OCI-M1 (cell line): ENCODE results near the gene IGF1R.

Source experiments
- DNase-seq: peaks from one replicate; lab custom pipeline; 2025; lab: John Stamatoyannopoulos, UW

The IGF1R gene

DNA sequence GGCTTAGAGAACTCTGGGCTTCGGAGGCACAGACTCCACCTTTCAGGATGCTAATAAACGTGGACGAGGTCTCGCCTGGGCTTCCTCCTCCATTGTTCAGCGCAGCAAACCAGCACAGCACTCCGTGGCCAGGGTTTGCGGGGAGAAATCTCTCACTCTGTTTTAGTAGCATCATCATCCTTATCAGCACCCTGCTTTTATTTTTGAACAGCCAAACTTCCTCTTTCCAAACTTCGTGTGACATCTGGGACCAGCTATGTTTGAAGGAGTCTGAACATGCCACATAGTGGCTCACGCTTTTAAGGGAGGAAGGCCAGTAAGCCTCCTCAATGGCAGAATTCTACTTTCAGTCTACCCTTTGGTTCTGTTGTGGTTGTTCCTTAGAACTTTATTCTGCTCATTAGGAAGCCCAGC lies 210.3 kb downstream of the IGF1R start:
- peak; percentile 81 for DNase-seq

DNA sequence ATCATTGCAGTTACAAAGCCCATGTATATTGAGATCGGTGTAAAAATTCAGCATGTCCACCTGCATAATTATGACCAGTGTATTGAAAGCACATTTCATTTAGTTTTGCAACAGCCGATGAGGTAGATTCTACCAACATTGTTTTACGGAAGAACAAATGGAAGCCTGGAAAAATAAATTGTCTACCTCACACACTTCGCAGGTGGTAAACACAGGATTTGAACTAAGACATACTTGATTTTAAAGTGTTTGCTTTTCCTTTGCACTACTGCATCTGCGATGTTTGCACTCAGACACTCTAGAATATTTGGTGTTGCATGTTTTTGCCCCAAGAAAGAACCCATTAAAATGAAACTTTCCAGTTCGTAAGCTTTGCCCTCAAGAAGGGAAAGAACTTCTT lies 210.8 kb downstream of the IGF1R start:
- DNase-seq, result no peak

DNA sequence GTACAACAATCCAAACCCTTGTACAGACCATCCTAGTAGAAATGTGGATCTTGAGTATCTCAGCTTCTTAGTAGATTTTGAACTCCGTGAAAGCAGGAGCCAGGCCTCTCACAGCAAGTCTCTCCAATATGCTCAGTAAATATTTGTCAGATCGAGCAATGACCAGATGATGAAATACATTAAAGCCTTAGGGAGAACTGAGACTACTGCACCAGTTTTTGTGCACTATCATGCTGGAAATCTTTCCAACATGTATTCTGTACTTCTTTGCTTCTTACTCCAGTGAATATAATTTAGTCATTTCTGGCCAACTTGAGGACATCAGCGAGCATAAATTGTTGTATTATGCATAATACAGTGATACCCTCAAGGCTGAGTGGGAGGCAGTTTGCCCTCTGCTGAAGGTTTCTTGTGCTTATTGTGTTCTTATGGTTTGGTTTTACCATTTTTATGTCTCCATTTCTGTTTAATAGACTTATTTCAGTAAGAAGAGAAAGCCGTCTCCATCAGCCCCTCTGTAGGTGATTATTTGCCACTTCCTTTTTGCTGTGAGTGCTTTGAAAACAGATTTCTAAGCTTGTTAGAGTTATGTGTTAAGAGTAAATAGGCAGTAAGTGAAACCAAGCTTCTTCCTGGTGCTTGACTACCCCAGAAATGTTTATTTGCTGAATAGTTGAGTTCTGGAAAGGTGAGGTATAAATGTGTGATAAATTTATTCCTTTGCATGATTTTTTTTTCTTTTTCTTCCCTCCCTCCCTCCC lies 212.1 kb downstream of the IGF1R start:
- DNase-seq, result no peak

DNA sequence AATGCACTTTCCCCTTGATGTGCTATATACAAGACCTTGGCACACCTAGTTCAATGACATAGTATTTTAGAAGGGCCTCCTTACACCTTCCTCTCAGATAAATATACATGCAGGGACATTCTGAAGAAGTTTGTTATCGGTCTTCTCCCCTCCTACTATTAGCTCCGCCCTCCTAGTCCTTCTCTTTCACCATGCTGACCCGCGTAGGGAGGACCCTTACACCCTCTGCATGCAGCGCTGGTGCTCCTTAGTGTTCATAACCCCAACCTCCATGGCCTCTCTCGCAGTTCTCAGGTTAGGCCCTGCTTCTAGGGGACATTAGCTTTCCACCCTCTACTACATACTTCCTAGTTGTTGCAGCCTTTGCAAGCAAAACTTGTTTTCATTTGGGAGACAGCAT lies 212.8 kb downstream of the IGF1R start:
- no peak for DNase-seq

DNA sequence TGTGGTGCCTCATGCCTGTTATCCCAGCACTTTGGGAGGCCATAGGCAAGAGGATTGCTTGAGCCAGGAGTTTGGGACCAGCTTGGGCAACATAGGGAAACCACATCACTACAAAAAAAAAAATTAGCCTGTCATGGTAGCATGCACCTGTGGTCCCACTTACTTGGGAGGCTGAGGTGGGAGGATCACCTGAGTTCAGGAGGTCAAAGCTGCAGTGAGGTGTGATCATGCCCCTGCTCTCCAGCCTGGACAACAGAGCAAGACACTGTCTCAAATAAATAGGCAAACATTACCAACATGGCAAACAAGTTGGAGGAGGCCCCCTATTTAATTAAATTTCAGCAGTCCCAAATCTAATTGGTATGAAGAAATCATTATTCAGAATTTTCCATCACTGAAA lies 215.6 kb downstream of the IGF1R start:
- no peak for DNase-seq

DNA sequence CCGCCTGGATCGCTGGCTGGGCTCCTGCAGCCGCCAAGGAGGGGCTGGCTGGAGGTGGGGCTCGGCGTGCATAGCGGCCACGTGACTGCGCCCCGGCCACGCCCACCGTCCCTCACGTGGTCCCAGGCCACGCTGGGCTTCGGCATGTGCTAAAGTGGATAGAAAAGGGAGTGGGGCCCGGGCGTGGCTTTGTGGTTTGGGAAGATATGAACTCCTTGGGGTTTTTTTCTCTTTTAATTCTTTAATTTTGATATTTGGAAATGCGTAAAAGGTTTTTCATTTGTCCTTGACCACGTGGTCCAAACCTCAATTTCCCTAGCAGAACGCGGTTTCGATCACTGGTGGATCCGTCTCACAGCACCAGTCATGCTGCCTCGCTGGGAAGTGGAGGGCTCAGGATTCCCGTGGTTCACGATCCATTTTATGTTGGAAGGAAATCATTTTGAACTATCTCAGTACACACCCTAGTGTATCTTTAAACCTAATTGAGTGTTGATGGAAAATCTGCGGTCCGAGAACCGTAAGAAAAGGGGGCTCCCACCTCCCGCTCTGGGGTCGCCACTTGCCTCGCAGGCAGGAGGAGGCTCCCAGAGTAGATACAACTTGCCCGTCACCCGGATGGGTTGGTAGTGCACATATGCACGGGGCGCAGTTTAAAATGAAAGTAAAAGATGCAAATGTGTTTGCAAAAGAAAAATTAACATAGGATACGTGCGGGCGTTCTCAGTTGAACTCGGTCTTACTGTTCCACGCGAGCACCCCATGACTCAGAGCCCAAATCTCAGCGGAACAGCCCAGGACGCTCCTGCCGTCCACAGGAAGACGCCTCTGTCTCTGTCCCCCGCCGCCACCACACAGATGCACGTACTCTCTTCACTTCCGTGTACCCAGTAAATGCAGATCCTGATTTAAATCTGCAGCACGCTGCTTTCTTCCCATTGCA lies 217.3 kb downstream of the IGF1R start:
- DNase-seq, result peak; percentile 83

DNA sequence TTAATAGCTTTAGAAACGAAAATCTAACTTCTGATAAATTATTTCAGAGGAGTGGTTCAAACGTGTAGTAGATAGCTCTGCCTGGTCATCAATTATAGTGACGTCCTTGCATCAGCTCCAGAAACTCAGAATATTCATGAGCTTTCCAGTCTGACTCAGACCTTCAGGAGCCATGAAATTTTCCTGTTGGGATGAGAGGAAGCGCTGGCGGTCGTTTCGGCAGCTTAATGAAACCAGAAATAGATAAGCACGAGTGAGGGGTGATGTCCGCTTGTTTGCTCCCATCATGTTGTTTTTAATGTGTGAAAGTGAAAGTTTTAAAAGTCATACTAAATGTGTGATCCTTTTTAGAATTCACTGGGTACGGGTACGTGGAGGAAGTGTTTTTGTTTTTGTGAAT lies 218.2 kb downstream of the IGF1R start:
- DNase-seq, result peak; percentile 25

DNA sequence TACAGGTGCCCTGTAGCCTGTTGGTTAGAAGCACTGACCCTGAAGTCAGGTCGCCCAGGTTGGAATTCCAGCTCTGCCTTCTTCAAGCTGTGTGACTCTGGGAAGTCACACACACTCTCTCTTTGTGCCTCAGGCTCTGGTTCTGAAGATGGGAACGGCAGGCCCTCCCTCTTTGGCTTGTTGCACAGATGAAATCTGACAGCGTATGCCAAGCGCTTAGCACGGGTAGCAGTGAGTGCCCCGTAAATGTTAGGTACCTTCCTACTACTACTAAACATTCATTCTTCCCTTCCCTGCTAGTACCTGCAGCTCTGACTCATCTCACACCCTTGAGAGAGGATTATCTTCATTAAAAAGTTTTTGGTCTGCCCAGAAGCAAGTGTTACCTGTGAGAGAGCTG lies 220.2 kb downstream of the IGF1R start:
- no peak for DNase-seq

DNA sequence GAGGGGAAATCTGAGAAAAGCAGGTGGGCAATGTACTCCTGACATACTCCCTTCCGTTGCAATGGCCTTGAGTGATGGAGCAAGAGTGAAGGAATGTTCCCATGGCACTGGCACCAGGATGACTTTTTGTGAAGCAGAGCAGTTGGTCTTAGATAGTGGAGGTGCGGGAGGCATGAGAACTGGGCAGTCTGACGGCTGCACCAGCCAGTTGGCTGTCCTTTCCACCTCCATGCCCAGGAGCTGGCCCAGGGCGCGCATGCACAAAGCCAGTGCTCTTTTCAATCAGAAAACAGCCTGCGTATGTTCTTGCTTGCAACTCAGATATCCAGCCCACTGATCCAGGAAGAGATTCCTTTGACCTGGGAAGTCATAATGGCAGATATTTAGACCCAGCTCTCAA lies 222.4 kb downstream of the IGF1R start:
- DNase-seq, result no peak

DNA sequence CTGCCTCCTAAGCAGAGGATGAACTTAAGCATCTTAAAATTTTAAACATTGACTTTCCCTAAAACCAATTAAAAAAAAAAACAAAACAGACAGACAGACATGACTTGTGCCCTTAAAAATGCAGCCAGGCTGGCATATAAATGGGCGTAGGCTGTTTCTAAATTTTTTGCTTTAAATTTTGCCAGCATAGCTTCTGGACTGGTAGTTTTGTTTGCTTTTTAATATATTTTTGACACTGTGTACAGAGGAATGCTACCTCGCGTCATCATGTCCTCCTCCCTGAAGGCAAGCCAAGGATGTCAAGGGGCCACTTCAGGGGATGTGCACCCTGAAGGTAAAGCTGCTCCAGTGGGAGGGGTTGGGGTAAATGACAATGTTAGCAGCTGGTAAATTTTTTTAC lies 224.4 kb downstream of the IGF1R start:
- DNase-seq, result no peak

DNA sequence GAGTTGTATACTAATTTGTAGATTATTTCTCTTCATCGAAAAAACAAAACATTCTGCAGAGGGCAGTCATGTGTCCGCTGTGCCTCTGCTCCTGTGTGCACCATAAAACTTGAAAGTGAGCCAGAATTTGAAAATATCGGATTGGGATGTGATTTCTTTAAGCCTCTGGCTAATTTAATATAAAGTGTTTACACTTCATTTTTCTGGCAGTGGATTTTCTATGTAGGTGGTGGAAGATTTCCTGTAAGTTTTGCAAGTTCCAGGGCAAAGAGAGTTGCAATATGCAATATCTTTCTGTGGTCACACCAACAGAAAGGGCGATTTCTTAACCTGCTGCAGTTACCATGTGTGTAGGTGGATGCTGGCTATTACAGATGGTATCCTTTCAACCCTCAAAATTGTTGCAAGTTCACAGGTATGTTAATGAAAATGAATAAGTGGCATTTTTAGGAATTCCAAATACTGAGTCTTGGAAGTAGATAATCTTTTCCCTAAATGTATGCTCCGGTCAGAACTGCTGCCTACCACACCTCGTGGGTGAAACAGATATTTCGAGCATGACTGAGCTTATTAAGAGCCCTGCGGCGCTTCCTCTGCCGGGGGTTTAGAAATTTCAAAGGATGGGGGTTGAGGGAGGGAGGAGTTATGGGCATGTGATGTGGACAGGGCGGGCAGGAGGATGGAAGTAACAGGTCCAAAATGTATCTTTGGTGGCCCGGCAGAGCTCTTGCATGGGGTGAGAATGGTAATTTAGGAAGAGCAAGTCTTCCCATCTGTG lies 225.3 kb downstream of the IGF1R start:
- peak; percentile 46 for DNase-seq

DNA sequence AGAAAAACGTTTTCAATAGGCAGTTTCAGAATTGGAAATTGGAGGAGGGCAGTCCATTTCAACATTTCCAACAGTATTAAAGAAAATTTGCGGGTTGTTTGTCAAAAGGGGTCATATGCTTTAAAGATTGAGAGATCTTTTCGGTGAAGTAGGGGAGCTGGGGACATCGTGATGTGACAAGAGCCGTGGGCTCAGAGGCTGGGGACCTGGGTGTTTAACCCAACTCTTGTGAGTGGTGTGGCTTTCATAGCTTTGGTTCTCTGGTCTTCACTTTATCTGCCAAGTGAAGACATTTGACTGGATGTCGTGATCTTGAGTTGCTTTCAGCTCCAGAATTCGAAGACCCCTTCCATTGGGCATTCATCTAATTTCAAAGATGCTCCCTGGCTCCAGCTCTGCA lies 226.0 kb downstream of the IGF1R start:
- DNase-seq, result no peak

DNA sequence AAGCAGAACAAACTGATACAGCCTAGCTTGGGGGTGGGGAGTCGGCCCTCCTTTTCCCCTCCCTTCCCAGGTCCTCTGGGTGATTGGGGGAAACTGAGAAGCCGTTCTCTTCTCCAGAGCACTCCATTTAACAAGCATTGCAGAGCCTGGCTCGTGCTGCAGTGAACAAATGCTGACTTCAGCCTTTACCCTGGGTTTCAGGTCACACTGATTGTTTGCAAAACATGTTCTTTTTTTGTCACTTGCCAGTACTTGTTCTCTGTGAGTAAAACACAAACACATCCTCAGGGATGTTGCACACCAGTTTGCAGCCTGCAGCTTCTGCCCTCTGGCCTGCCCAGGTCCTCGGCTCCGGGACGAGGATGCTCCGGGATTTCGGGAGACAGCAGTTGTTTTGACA lies 226.4 kb downstream of the IGF1R start:
- DNase-seq, result no peak

DNA sequence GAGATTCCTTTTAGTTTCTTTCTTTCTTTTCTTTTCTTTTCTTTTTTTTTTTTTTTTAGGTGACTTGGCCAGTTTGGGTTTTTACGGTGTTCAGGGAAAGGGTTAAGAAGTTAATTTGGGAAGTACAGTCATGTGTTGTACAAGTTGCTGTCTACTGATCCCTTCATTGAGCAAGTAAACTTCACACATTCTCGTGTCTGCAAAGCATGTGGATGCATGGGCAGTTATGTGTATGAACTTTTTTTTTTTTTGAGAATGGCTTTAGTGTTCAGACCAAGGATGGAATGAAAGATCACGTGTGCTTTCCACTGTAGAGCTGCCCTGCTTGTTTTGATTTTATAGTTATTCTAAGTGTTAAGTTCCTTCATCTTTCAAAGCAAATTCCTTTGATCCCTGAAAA lies 227.0 kb downstream of the IGF1R start:
- no peak for DNase-seq

DNA sequence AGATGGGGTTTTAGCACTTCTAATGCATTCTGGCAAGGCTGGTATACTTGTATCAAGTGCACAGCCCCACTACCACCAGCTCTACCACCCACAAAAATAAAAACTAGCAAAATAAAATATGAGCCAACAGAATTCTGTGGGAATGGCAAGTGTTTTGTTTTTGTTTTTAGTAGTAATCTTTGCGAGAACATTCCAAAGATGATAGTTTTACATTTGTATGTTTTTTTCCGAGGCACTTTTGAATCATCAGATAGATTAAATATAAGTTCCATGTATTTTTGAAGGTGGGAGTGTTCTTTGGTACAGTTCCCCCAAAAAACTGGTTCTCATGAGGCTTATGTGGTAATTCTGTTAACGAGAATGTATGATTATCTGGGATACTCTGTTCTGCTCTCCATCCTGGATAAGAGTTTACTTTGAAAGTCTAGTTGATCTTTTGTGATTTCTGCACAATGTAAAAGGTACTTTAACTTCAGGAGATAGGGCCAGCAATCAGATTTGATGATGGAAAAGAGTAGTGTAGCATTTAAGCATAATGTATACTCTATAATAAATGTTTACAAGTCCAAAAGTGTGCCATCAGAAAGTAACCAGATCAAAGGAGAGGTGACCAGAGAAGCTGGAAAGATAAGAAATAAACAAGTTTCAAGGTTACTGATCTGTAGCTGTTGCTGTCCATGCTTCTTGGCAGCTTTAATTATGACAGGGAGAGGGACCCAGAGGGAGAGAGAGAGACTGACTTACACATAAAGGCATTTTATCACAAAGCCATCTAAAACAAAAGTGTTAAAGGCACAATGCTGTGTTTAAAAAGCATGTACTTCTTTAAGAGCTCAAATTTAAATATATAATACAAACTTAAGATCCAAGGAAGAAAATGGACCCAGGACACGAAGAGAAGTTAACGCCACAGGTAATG lies 228.4 kb downstream of the IGF1R start:
- no peak for DNase-seq

DNA sequence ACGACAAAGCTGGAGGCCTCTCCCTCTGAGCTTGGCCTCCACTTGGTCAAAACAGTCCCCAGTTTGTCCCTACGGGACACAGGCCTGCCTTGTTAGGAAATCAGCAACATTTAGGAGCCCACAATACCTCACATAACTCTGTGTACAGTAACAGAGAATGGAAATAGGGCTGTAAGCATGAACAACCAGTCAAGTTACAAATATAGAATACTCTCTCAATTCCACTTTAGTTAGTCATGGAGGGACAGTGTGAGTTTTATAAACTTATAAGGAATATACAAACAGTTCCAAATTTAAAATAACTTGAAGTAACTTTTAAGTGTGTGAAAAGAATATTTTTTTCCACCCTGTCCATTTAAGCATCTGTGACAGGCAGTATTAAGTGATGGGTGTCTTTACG lies 229.8 kb downstream of the IGF1R start:
- no peak for DNase-seq

DNA sequence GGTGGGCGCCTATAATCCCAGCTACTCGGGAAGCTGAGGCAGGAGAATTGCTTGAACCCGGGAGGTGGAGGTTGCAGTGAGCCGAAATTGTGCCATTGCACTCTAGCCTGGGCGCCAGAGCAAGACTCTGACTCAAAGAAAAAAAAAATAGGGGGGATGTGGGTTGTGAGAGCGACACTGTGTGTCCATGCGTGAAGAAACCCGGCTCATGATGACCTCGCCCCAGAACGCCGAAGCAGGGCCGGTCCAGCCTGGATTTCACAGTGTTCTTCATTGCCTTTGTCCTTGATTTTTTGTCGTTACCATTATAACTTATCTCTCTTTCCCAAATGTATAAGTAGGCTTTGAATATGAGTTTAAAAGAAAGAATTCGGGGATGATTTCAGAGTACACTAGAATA lies 230.5 kb downstream of the IGF1R start:
- DNase-seq, result no peak

DNA sequence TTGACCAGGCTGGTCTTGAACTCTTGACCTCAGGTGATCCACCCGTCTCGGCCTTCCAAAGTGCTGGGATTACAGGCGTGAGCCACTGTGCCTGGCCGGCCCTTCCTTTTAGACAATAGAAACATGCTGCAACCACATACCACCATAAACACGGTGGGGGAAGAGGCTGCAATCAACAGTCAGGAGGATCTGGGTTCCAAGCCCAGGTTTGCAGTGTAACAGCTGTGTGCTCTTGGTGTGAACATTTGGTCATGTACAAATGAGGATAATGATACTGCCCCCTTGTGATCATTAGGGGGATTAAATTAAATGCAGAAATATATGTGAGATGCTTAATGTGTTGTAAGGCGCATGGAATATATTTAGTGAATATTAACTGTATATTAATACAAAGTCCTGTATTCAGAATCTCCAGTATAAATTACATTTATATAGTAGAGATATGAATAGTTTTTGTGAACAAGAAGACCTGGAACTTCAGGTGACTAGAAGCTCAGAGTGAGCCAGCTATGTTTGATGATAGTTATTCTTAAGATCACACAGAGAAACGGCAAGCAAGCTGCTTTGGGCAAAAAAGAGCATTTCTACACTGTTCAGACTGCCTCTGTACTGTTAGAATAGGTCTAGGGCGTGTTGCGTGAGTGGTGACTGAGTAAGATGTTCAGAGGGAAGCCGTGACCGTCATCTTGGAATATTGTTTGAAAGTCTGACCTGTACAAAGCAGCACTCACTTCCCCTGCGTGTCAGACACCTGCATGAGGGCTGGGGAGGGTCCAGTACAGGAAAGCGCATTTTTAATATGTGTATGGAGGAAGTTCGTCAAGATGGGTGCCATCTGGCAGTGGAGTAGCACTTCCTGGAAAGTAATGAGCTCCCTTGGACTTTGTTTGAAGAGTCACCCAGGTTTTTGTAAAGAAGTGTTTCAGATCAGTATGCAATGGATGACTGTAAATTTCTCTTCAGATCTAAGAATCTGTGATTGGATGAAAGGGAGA lies 233.5 kb downstream of the IGF1R start:
- peak; percentile 64 for DNase-seq

DNA sequence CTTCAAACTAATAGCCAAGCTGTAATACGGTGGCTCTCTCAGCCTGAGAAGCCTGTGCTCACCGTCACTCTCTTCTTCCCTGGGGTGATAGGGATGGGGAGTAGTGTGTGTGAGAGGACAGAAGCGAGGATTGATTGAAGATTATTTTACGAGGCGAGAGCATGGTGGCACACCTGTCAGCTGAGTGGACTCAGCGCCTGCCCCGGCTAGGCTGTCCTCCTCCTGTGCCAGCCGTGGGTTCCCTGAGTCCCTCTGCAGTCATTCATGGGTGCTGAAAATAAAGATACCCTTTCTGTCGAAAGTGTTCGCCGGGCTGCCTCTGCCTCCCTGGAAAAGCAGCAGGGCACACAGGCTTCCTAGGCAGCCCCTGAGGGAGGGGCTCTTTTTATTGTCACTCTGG lies 235.1 kb downstream of the IGF1R start:
- no peak for DNase-seq

DNA sequence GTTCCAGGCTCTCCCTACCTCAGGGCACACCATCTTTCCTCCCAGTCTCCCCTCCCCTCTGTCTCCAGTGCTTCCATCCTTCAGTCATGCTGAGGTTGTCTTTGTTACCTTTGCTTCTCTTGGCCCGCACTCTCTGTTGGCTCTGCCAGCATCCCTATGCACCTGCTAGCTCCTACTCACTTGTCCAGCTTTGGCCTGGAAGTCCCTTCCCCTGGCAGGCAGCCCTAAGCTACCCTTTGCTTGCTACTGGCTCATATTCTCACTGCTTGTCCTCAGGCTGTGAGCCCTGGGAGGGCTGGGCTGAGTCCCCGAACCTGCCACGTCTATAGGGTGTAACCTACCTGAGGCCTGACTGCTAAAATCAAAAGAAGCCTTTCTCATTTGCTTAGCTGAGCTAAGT lies 236.6 kb downstream of the IGF1R start:
- no peak for DNase-seq
